Suprapubic skin (tissue), 4 donors: ENCODE measurements around the gene BPIFB2.

Source experiments
- CTCF ChIP-seq, 2 donors: fragments of 200-600 bp in 1 of 2; fragments of 450-650 bp in 1 of 2; sonication (generic) in 1 of 2; IDR thresholded peaks; one replicate each; pipeline ENCODE4 v1.5.1; 2016 to 2019; ENCODE audit warnings: antibody characterized with exemption in 2 of 2, mild to moderate bottlenecking in 1 of 2, moderate library complexity in 1 of 2
- EP300 ChIP-seq: sonication (generic); formaldehyde crosslinking; IDR thresholded peaks from one replicate; pipeline ENCODE4 v1.6.1; 2017; ENCODE audit warnings: antibody characterized with exemption
- POLR2A ChIP-seq, 2 donors: fragments of 450-650 bp; IDR thresholded peaks; one replicate each; pipeline ENCODE4 v1.6.1; 2017; ENCODE audit warnings: antibody characterized with exemption in 2 of 2, mild to moderate bottlenecking in 2 of 2, moderate library complexity in 2 of 2
- POLR2AphosphoS5 ChIP-seq, 3 donors: sonication (generic); formaldehyde crosslinking; IDR thresholded peaks; one replicate each; pipeline ENCODE4 v1.6.1; 2017; ENCODE audit warnings: antibody characterized with exemption in 3 of 3

- TF ChIP-seq CTCF (IDR thresholded peaks at IDR 0.05) (no peak), POLR2AphosphoS5 (IDR thresholded peaks at IDR 0.05) (no peak), POLR2A (IDR thresholded peaks at IDR 0.05) (no peak), EP300 (no peak)
These were observed 17.1 kb upstream of the BPIFB2 start for GRCh38 chr20:32990426-32990825.
